GM19025 (cell line): ENCODE data around the gene TF.

Source experiments
- ATAC-seq: cut with Tn5 transposase; IDR thresholded peaks from one replicate; pipeline ENCODE4 v1.9.1; 2021; ENCODE audit warnings: mild to moderate bottlenecking, low read depth, moderate library complexity; ENCODE audit not compliant: unreplicated experiment

Gene TF

GRCh38 chr3:133746712-133747066 is 496 bp downstream of the TF start:
- no peak for ATAC-seq

GRCh38 chr3:133747373-133747772 is 1.2 kb downstream of the TF start:
- no peak for ATAC-seq

DNA sequence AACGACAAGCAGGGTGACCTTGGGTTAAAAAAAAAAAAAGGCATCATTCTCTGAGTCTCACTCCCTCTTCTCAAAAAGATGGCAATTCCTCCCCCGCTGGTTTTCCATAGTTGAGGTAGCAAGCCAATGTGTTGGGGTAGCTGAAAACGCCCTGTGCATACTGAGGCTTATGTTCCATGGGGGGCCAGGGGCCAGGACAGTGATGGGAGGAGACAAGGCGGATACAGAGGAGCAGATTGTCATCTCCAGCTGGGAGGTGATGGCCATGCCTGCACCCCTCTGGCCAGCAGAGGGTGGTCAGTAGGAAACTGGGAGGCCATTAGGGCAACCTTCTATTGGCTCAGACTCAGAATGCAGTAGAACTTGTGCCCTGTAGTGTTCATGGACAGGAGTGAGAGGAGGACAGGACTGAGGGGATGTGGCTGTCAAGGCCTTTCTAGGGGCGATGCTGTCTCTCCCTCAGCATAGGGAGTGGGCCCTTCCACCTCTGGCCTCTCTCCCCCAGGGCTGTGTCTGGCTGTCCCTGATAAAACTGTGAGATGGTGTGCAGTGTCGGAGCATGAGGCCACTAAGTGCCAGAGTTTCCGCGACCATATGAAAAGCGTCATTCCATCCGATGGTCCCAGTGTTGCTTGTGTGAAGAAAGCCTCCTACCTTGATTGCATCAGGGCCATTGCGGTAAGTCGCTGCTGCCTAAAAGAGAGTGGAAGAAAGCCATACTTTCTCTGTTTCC is 1.9 kb downstream of the TF start:
- ATAC-seq: no peak

GRCh38 chr3:133749427-133750258 is 3.5 kb downstream of the TF start:
- no peak for ATAC-seq

DNA sequence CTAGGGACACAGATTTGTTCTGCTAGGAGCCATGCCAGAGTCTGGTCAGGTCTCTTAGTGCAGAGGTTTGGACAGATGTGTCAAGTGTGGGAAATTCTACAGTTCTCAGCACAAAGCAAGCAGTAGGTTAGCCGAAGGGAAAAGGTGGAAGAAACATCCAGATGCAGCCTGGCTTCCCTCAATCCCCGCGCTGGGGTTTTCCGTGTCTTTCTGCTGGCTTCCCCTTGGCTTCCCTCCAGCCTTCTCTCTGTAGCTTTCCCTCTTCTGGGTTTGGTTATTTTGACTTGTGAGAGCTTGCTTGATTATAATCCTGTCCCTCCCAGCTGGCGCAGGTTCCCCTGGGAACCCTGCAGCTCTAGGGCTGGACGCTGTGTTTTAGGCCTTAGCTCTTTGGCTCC is 4.1 kb downstream of the TF start:
- no peak for ATAC-seq

- no peak for ATAC-seq
These were observed 7.0 kb downstream of the TF start for GRCh38 chr3:133753107-133753778.

- no peak for ATAC-seq
These were observed 7.6 kb downstream of the TF start for GRCh38 chr3:133753779-133754164.

DNA sequence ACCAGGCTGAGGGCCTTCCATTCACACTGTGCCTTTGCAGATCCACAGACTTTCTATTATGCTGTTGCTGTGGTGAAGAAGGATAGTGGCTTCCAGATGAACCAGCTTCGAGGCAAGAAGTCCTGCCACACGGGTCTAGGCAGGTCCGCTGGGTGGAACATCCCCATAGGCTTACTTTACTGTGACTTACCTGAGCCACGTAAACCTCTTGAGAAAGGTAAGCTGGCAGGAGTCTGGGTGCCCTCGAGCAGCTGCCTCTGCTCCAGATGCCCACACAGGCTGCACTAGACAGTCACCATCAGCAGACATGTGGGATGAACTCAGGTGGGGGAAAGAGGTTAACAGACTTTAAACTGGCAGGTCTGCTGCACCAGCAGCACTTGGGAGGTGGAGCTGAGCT is 8.3 kb downstream of the TF start:
- no peak for ATAC-seq

DNA sequence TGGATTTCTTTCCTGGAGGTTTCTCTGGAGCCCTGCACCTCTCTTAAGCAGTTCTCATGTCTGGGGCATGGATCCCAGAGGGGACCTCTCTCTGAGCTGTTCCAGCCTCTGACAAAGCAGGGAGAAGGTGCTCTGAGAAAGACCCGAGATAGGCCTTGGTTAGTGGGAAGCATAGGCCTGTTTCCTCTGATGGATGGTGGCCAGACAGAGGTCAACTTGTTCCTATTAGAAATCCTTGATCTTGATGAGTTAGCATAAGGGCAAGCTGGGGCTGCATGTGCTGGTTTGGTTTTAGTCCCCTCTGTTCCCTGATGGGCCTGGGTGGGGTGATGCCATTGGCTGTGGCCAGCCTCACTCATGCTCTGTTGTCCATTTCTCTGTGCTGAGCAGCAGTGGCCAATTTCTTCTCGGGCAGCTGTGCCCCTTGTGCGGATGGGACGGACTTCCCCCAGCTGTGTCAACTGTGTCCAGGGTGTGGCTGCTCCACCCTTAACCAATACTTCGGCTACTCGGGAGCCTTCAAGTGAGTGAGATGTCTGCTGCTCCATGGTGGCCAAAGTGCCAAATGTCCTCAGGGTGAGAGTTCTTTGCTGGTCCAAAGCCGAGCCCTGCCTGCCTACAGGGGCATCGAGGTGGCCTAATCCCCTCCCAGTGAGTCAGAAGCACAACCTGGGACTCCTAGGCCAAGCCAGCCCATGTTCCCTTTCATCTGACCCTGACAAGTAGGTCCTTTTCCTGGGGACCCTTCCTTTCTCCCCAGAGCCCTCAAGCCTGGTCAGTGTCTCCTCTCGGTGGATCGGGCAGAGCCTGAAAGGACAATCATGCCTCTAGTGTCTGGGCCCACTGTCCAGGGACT is 9.0 kb downstream of the TF start:
- no peak for ATAC-seq

- no peak for ATAC-seq
These were observed 10.8 kb downstream of the TF start for GRCh38 chr3:133756716-133757694.

GRCh38 chr3:133757701-133758567 is 11.7 kb downstream of the TF start:
- no peak for ATAC-seq

DNA sequence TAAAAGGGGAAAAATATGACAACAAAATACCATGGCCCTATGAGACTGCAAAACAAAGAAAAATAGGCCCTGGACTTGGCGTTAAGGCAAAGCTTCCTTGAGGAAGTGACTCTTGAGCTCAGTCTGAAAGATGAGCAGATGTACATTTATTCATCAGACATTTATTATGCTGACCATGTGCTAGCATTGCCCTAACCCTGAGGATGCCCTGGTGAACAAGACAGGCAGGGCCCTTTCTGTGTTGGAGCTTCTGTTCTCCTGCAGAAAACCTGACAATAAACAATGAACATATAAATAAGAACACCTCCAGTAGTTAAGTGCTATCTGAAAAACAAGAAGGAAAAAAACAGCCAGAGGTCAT is 12.4 kb downstream of the TF start:
- no peak for ATAC-seq

- no peak for ATAC-seq
These were observed 13.0 kb downstream of the TF start for GRCh38 chr3:133758964-133759739.

- no peak for ATAC-seq
These were observed 13.6 kb downstream of the TF start for GRCh38 chr3:133759740-133760305.

DNA sequence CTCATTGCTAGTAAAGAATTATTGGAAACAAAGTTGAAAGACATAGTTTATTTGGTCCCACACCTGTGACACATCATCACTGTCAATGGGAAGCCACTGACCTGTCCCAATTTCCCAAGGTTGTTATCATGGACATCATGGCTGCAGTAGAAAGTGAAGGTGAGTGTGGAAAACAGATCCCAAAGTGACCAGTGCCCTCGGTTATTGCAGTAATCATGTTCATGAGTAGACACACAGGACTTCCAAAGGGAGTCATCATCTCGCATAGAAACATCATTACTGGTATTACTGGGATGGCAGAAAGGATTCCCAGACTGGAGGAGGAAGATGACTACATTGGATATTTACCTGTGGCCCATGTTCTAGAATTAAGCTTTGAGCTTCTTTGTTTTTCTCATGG is 14.7 kb downstream of the TF start:
- ATAC-seq: no peak

GRCh38 chr3:133761605-133762484 is 15.7 kb downstream of the TF start:
- ATAC-seq: no peak

DNA sequence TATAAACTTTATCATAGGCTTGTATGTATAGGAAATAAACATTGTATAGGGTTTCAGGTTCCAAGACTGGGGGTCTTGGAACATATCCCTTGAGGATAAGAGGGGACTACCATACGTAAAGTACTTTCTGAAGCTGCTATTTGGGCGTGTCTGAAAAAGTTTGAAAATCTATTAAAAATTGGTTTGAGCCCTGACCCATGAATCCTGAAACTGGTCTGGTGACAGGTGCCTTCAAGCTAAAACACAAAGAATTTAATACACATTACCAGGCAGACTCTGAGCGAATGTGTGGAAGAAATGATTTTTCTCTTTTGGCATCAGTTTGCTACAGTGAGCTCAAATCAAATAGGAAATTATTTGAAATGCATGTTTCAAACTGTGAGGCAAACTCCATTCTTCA is 16.3 kb downstream of the TF start:
- ATAC-seq: no peak
